ENCODE data around the gene ELOVL5.

DNA sequence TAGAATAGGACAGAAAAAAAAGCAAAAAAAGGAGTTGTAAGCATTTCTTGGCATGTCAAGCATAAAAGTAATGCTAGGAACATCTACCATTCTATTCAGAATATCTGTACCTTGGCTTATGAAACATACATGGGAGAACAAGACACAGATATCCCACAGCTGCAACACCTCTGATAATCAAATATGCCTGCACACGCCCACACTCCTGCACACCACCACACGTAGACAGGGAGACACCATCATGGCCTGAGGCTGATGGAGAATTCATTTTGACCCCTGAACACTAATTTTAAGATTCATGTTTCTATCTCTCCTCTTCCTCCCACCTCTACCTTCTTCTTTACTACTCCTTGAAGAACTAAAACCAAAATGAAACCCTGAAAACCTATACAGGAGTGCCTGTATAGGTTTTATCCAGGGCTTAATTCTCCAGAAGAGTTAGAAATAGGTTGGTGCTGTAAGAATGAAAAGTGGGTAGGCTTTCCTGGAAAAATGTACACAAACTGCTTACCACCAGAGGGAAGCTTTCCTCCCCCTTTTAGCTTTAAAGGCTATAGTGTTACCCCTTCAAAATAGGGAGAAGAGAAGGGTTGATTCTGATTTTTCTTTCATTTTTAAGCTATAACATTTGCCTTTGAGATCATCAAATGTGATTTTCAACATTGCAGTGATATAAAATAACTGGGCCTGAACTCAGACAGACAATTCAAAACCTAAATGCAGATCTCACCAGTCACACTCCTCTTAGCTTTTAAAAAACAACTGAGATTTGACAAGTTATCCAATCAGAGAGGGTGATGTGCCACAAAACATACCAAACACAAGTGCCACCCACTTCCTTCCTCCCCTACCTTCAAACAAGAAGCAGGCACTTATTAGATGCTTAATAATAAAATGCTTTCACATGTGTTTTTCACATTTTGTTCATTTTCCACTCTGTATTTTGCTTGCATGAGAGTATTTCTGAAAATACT lies 57.9 kb downstream of the ELOVL5 start:
- TF ChIP-seq POLR2A (IDR thresholded peaks at IDR 0.05; ENCODE audit: extremely low read depth, insufficient read length) (no peak), MYC (IDR thresholded peaks at IDR 0.05; ENCODE audit: low read depth, low read length) (no peak)
- TF ChIP-seq, protein P1, sequence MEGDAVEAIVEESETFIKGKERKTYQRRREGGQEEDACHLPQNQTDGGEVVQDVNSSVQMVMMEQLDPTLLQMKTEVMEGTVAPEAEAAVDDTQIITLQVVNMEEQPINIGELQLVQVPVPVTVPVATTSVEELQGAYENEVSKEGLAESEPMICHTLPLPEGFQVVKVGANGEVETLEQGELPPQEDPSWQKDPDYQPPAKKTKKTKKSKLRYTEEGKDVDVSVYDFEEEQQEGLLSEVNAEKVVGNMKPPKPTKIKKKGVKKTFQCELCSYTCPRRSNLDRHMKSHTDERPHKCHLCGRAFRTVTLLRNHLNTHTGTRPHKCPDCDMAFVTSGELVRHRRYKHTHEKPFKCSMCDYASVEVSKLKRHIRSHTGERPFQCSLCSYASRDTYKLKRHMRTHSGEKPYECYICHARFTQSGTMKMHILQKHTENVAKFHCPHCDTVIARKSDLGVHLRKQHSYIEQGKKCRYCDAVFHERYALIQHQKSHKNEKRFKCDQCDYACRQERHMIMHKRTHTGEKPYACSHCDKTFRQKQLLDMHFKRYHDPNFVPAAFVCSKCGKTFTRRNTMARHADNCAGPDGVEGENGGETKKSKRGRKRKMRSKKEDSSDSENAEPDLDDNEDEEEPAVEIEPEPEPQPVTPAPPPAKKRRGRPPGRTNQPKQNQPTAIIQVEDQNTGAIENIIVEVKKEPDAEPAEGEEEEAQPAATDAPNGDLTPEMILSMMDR (IDR thresholded peaks at IDR 0.05; ENCODE audit: low read depth, low read length) = no peak
- TF ChIP-seq, protein P2, sequence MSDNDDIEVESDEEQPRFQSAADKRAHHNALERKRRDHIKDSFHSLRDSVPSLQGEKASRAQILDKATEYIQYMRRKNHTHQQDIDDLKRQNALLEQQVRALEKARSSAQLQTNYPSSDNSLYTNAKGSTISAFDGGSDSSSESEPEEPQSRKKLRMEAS (IDR thresholded peaks at IDR 0.05; ENCODE audit: low read depth, low read length) = no peak

Measured in NB4 (cell line).